GM23248 (cell line): Measurements from ENCODE around the gene VPS25. TPM values are rescaled to one million over a fixed set of nuclear protein-coding genes. Genes with fewer than 3 reads are reported as not detected.
"Not testable (repeated sequence)": the region's sequence is repeated elsewhere in the genome, so short reads cannot be mapped to it uniquely, and the experiment has no call there.

ENCODE experiments used
- DNase-seq: peaks from one replicate; pipeline ENCODE4 v3.0.0-alpha.2; 2015
- H2AFZ ChIP-seq: fragments of 200-600 bp; sonication (generic); 2 replicates; pipeline ENCODE4 v1.6.1; 2016; ENCODE audit warnings: antibody characterized with exemption
- H3F3A ChIP-seq: fragments of 200-600 bp; sonication (generic); 2 replicates; pipeline ENCODE4 v1.6.1; 2016; ENCODE audit warnings: mild to moderate bottlenecking, antibody characterized with exemption, mixed run types; ENCODE audit not compliant: insufficient read depth
- H3K27ac ChIP-seq: fragments of 200-600 bp; sonication (generic); 2 replicates; pipeline ENCODE4 v1.5.1; 2016; ENCODE audit warnings: mild to moderate bottlenecking
- H3K27me3 ChIP-seq: fragments of 200-600 bp; sonication (generic); replicated peaks from 2 replicates; pipeline ENCODE4 v1.6.1; 2016; ENCODE audit warnings: mild to moderate bottlenecking; ENCODE audit not compliant: insufficient read depth
- H3K36me3 ChIP-seq: fragments of 200-600 bp; sonication (generic); 2 replicates; pipeline ENCODE4 v1.6.1; 2016; ENCODE audit warnings: low read depth, mild to moderate bottlenecking
- H3K4me1 ChIP-seq: fragments of 200-600 bp; sonication (generic); 2 replicates; pipeline ENCODE4 v1.6.1; 2016; ENCODE audit warnings: mild to moderate bottlenecking; ENCODE audit not compliant: insufficient read depth
- H3K4me2 ChIP-seq: fragments of 200-600 bp; sonication (generic); one replicate; pipeline ENCODE4 v1.6.1; 2016; ENCODE audit warnings: mild to moderate bottlenecking; ENCODE audit not compliant: unreplicated experiment
- H3K4me3 ChIP-seq: fragments of 200-600 bp; sonication (generic); 2 replicates; pipeline ENCODE4 v1.5.1; 2016; ENCODE audit warnings: mild to moderate bottlenecking
- H3K79me2 ChIP-seq: fragments of 200-600 bp; sonication (generic); 2 replicates; pipeline ENCODE4 v1.6.1; 2016; ENCODE audit warnings: mild to moderate bottlenecking; ENCODE audit not compliant: insufficient read depth
- H3K9ac ChIP-seq: fragments of 200-600 bp; sonication (generic); 2 replicates; pipeline ENCODE4 v1.6.1; 2016; ENCODE audit warnings: mild to moderate bottlenecking
- H3K9me2 ChIP-seq: fragments of 200-600 bp; sonication (generic); 2 replicates; pipeline ENCODE4 v1.6.1; 2016; ENCODE audit warnings: mixed run types, mild to moderate bottlenecking, moderate library complexity; ENCODE audit not compliant: insufficient read depth
- H3K9me3 ChIP-seq: fragments of 200-600 bp; sonication (generic); one replicate; pipeline ENCODE4 v1.6.1; 2017; ENCODE audit warnings: low read depth
- H4K20me1 ChIP-seq: fragments of 200-600 bp; sonication (generic); 2 replicates; pipeline ENCODE4 v1.6.0; 2016; ENCODE audit not compliant: insufficient read depth
- EZH2 ChIP-seq: fragments of 200-600 bp; sonication (generic); IDR thresholded peaks from 2 replicates; pipeline ENCODE4 v1.6.1; 2018; ENCODE audit warnings: antibody characterized with exemption, mild to moderate bottlenecking; ENCODE audit not compliant: insufficient read depth, poor library complexity, severe bottlenecking
- EZH2phosphoT487 ChIP-seq: fragments of 200-600 bp; sonication (generic); IDR thresholded peaks from 2 replicates; pipeline ENCODE4 v1.6.1; 2018; ENCODE audit warnings: antibody characterized with exemption, moderate library complexity, mild to moderate bottlenecking, low read depth; ENCODE audit not compliant: insufficient read depth
- WGBS, 2 experiments: methylation state at CpG; one replicate each; pipeline ENCODE4 v1.1.6; 2015 to 2017; ENCODE audit warnings: low lambda C conversion rate in 2 of 2, low coverage in 1 of 2; ENCODE audit errors: missing lambda C conversion rate in 2 of 2; 5-methylcytosine and 5-hydroxymethylcytosine counted together
- in situ Hi-C: fragments of 300-500 bp; cut with MboI; formaldehyde crosslinking; loops from 2 replicates; pipeline ENCODE4 v1.15.0; 2020
- polyA plus RNA-seq: library from polyadenylated mRNA; unstranded; fragments of >200 nt; fragmentation: Nextera tagmentation; extraction: Ambion mirVana; gene quantifications from 2 replicates; pipeline ENCODE4 v1.2.1, GENCODE V29; 2016
- total RNA-seq: library from RNA; depleted of rRNA; stranded (reverse); fragments of >200 nt; shearing (Covaris generic); gene quantifications from 2 replicates; pipeline ENCODE4 v1.2.3, GENCODE V29; 2014; rRNA removed

Gene VPS25
- total RNA-seq (93.0 and 96.0 TPM in 2 replicates), polyA plus RNA-seq (103 TPM in 2 replicates)

DNA sequence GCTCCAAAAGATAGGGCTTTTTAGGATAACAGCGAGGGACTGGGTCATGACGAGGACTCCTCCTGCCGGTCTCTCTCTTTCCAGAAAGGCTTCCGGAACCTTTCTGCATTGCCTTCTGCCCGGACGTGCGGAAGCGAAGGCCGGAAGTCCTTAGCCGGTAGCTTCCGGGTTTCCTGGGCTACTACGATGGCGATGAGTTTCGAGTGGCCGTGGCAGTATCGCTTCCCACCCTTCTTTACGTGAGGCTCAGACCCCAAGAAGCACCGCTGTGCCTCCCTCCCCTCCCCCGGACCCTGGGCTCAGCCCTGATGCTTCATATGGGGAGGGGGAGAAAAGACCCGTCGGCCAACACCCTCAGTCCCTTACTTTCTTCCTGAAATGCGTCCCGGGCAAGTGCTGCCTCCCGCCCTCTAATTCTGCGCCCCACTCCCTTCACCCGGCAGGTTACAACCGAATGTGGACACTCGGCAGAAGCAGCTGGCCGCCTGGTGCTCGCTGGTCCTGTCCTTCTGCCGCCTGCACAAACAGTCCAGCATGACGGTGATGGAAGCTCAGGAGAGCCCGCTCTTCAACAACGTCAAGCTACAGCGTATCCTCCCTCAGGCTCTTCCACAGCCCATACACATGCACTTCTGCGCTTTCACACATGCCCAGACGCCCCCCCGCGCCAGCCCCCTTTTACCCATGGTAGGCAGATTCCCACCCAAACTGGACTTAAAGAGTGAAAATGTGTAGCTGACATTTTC, at the start of gene VPS25:
VPS25 (plus strand) TSS at position 160 of the 746 bp plus-strand sequence; CDS start at position 187, 27 bp downstream.
- Histone ChIP-seq H3K4me2 (peak within 1 kb of the TSS; percentile 85), H3K79me2 (peaks cover 11% of the 10 kb centered on the region; the same call in 1 of the 2 replicates), H3K36me3 (peaks cover 7% of the 10 kb centered on the region; the same call in 1 of the 2 replicates), H3K27me3 (no peaks in the 10 kb centered on the region), H3K9me2 (no peaks in the 10 kb centered on the region), H3F3A (peaks cover 16% of the 10 kb centered on the region; the same call in 1 of the 2 replicates), H3K4me3 (peak within 1 kb of the TSS; percentile 93), H3K9me3 (no peaks in the 10 kb centered on the region), H3K4me1 (peaks cover 16% of the 10 kb centered on the region), H4K20me1 (no peaks in the 10 kb centered on the region), H3K27ac (peak within 1 kb of the TSS; percentile 66), H3K9ac (peak within 1 kb of the TSS; percentile 89), H2AFZ (peak within 1 kb of the TSS; percentile 97)
- WGBS, 2 experiments, result 1 to 2% methylated on average over 36 to 39 of the region's 39 CpGs
- peak; percentile 94 for DNase-seq
- TF ChIP-seq EZH2phosphoT487, result no peak
- no peak for TF ChIP-seq EZH2
- in situ Hi-C loops, result no loop called here

DNA sequence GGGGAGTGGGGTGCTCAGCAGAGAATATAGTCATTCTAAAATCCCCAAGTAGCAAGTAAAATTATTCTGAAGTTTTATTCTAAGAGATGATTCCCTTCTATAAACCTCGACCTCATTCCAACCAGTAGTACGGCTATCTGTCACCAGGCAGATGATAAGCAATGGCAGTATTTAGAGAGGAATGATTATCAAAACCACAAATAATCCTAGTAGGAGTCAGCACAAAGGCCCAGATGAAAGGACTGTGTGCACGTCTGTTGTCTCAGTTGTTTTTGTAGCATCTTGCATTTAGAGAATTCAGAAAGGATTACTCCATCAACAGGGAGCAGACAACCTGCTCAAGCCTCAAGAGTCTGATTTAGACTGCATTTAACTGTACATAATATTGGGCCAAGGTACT, 49.6 kb upstream of the VPS25 start:
- Histone ChIP-seq H3K27ac (no peak overlapping the region), H3K36me3 (peaks cover 58% of the 10 kb centered on the region), H3K4me1 (no peaks in the 10 kb centered on the region), H3K9me2 (no peaks in the 10 kb centered on the region), H3K4me3 (no peak overlapping the region), H3K27me3 (no peaks in the 10 kb centered on the region), H3K4me2 (no peak overlapping the region), H3F3A (no peaks in the 10 kb centered on the region), H3K9me3 (no peaks in the 10 kb centered on the region), H3K79me2 (no peaks in the 10 kb centered on the region), H4K20me1 (no peaks in the 10 kb centered on the region), H2AFZ (no peak overlapping the region), H3K9ac (no peak overlapping the region)
- no peak for TF ChIP-seq EZH2phosphoT487
- no peak for TF ChIP-seq EZH2
- in situ Hi-C loops, result no loop called here
- no peak for DNase-seq
- WGBS, 2 experiments, result 79% methylated on average over 3 of the region's 3 CpGs

GRCh38 chr17:42725143-42725542, 48.1 kb upstream of the VPS25 start:
- in situ Hi-C loops, result loop anchor here (25.0 kb wide), 1 partner anchor 212 kb away; no protein-coding TSS in a partner anchor
- 96 to 98% methylated on average over 6 of the region's 6 CpGs for WGBS, 2 experiments

GRCh38 chr17:42740699-42741098, 32.5 kb upstream of the VPS25 start:
- Histone ChIP-seq H3K4me1 (peaks cover 8% of the 10 kb centered on the region), H3K36me3 (no peaks in the 10 kb centered on the region), H4K20me1 (no peaks in the 10 kb centered on the region), H3K79me2 (peaks cover 87% of the 10 kb centered on the region), H3K9me3 (no peaks in the 10 kb centered on the region), H3K27ac (no peak overlapping the region), H2AFZ (no peak overlapping the region), H3F3A (no peaks in the 10 kb centered on the region), H3K9ac (no peak overlapping the region), H3K4me3 (no peak overlapping the region), H3K4me2 (no peak overlapping the region), H3K27me3 (no peaks in the 10 kb centered on the region), H3K9me2 (no peaks in the 10 kb centered on the region)
- in situ Hi-C loops, result loop anchor here (25.0 kb wide), 1 partner anchor 197 kb away; no protein-coding TSS in a partner anchor
- WGBS, 2 experiments, result 55 to 63% methylated on average over 1 of the region's 1 CpG
- DNase-seq, result no peak
- TF ChIP-seq EZH2 (no peak), EZH2phosphoT487 (no peak)

More at GRCh38 chr17:42725143-42725542, 48.1 kb upstream of the VPS25 start:
- Histone ChIP-seq H3F3A (no peaks in the 10 kb centered on the region), H3K9me2 (no peaks in the 10 kb centered on the region), H2AFZ (no peak overlapping the region), H3K27me3 (no peaks in the 10 kb centered on the region), H3K4me1 (no peaks in the 10 kb centered on the region), H3K4me2 (no peak overlapping the region), H3K36me3 (peaks cover 55% of the 10 kb centered on the region), H3K4me3 (no peak overlapping the region), H3K9me3 (no peaks in the 10 kb centered on the region), H3K79me2 (no peaks in the 10 kb centered on the region), H4K20me1 (no peaks in the 10 kb centered on the region), H3K27ac (no peak overlapping the region), H3K9ac (no peak overlapping the region)
- TF ChIP-seq EZH2 (no peak), EZH2phosphoT487 (no peak)
- DNase-seq, result no peak

DNA sequence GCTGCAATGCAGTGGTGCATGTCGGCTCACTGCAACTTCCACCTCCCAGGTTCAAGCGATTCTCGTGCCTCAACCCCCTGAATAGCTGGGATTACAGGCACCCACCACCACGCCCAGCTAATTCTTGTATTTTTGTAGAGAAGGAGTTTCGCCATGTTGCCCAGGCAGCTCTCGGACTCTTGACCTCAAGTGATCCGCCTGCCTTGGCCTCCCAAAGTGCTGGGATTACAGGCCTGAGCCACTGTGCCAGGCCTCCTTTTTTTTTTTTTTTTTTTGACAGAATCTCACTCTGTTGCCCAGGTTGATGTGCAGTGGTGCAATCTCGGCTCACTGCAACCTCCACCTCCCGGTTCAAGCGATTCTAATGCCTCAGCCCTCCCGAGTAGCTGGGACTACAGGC, 30.3 kb upstream of the VPS25 start:
- H4K20me1 ChIP-seq, H3K27me3 ChIP-seq, H2AFZ ChIP-seq, H3K4me2 ChIP-seq, H3K9me2 ChIP-seq, H3K9ac ChIP-seq, H3K27ac ChIP-seq, H3K9me3 ChIP-seq, H3K4me1 ChIP-seq, H3F3A ChIP-seq, H3K4me3 ChIP-seq, H3K36me3 ChIP-seq, DNase-seq: not testable (repeated sequence)
- 95% methylated on average over 11 of the region's 11 CpGs for WGBS, 2 experiments
- peaks cover 65% of the 10 kb centered on the region for H3K79me2 ChIP-seq
- in situ Hi-C loops, result loop anchor here (25.0 kb wide), 1 partner anchor 194 kb away; no protein-coding TSS in a partner anchor
